HepG2 (cell line): ENCODE data around the gene SHFL. TPM values are rescaled to one million over a fixed set of nuclear protein-coding genes. Genes with fewer than 3 reads are reported as not detected.

Source experiments
- AHDC1 ChIP-seq: sonication (generic); formaldehyde crosslinking; IDR thresholded peaks from 2 replicates; pipeline ENCODE4 v1.5.1; 2020; ENCODE audit warnings: mild to moderate bottlenecking, missing genetic modification reagents, borderline replicate concordance
- CSRNP2 ChIP-seq: sonication (generic); formaldehyde crosslinking; conservative IDR thresholded peaks from 2 replicates; pipeline ENCODE4 v1.8.0; 2022; ENCODE audit warnings: low read depth, missing genetic modification reagents
- EP300 ChIP-seq, 3 experiments: sonication (generic) in 1 of 3; formaldehyde crosslinking in 1 of 3; IDR thresholded peaks; 2 replicates each; pipeline versions ENCODE4 v1.5.1 to v1.6.1; 2011 to 2020; ENCODE audit warnings: low read depth in 2 of 3, low read length in 2 of 3, borderline replicate concordance in 1 of 3, improper control_type of control experiment in 1 of 3, mild to moderate bottlenecking in 1 of 3, missing genetic modification reagents in 1 of 3, moderate library complexity in 1 of 3
- FOXP1 ChIP-seq, 2 experiments: fragments of 450-650 bp in 1 of 2; IDR thresholded peaks; 2 replicates each; pipeline ENCODE4 v1.6.1; 2017 to 2018; ENCODE audit warnings: antibody characterized with exemption in 1 of 2
- GATAD1 ChIP-seq: IDR thresholded peaks from 2 replicates; pipeline ENCODE4 v1.6.1; 2016; ENCODE audit warnings: missing genetic modification reagents, missing compliant biosample characterization
- KLF11 ChIP-seq: IDR thresholded peaks from 2 replicates; pipeline ENCODE4 v1.6.1; 2016; ENCODE audit warnings: missing compliant biosample characterization
- NFATC3 ChIP-seq: sonication (generic); formaldehyde crosslinking; IDR thresholded peaks from 2 replicates; pipeline ENCODE4 v1.5.1; 2020; ENCODE audit warnings: mild to moderate bottlenecking, missing genetic modification reagents
- NR2C2 ChIP-seq: sonication (generic); formaldehyde crosslinking; IDR thresholded peaks from 2 replicates; pipeline ENCODE4 v1.4.0; 2020; ENCODE audit warnings: missing genetic modification reagents, mild to moderate bottlenecking, moderate library complexity, borderline replicate concordance
- NR2F2 ChIP-seq: IDR thresholded peaks from 2 replicates; pipeline ENCODE4 v1.6.1; 2012; ENCODE audit warnings: low read depth, inconsistent platforms, borderline replicate concordance
- NR2F6 ChIP-seq, 2 experiments: IDR thresholded peaks; 2 replicates each; pipeline ENCODE4 v1.6.1; 2016; ENCODE audit warnings: antibody characterized with exemption in 1 of 2, mild to moderate bottlenecking in 1 of 2
- NRL ChIP-seq: sonication (generic); formaldehyde crosslinking; IDR thresholded peaks from 2 replicates; pipeline ENCODE4 v1.5.0; 2020; ENCODE audit warnings: missing genetic modification reagents, mild to moderate bottlenecking, moderate library complexity, borderline replicate concordance
- RCOR2 ChIP-seq: IDR thresholded peaks from 2 replicates; pipeline ENCODE4 v1.6.1; 2016; ENCODE audit warnings: missing biosample characterization, missing genetic modification reagents
- SMARCE1 ChIP-seq: fragments of 450-650 bp; IDR thresholded peaks from 2 replicates; pipeline ENCODE4 v1.6.1; 2017; ENCODE audit warnings: borderline replicate concordance
- TEAD3 ChIP-seq: optimal IDR thresholded peaks from 2 replicates; pipeline ENCODE3; 2016; ENCODE audit warnings: borderline replicate concordance
- TOE1 ChIP-seq: sonication (generic); formaldehyde crosslinking; IDR thresholded peaks from 2 replicates; pipeline ENCODE4 v1.4.0; 2020; ENCODE audit warnings: mild to moderate bottlenecking, missing genetic modification reagents
- ZBTB37 ChIP-seq: sonication (generic); formaldehyde crosslinking; IDR thresholded peaks from 2 replicates; pipeline ENCODE4 v1.4.0; 2020; ENCODE audit warnings: mild to moderate bottlenecking, missing genetic modification reagents
- ZNF335 ChIP-seq: sonication (generic); formaldehyde crosslinking; IDR thresholded peaks from 2 replicates; pipeline ENCODE4 v1.4.0; 2020; ENCODE audit warnings: missing genetic modification reagents
- ZNF781 ChIP-seq: sonication (generic); formaldehyde crosslinking; IDR thresholded peaks from 2 replicates; pipeline ENCODE4 v1.5.1; 2020; ENCODE audit warnings: borderline replicate concordance, mild to moderate bottlenecking, missing genetic modification reagents; ENCODE audit errors: not compliant biosample characterization
- polyA plus RNA-seq, 8 experiments: library from polyadenylated mRNA; depleted of rRNA in 3 of 8; stranded (reverse) in 7 of 8; unstranded in 1 of 8; fragments of >200 nt; fragmentation: Illumina TruSeq in 4 of 8; extraction: Trizol in 4 of 8; gene quantifications; 2 replicates each; pipeline versions ENCODE4 v1.2.1 to v1.2.3, GENCODE V29; 2011 to 2016; ENCODE audit warnings: low read depth in 4 of 8, missing spikeins in 1 of 8, mixed read lengths in 1 of 8; ENCODE audit not compliant: insufficient read depth in 1 of 8
- total RNA-seq, 5 experiments: library from RNA; depleted of rRNA; stranded (reverse); fragments of >200 nt; fragmentation: Illumina TruSeq; extraction: Trizol; gene quantifications; 2 replicates each; pipeline ENCODE4 v1.2.3, GENCODE V29; 2016; ENCODE audit warnings: low read depth in 1 of 5
- TF ChIP-seq, protein P1 (sequence below): sonication (generic); formaldehyde crosslinking; IDR thresholded peaks from 2 replicates; pipeline ENCODE4 v1.4.0; 2020; ENCODE audit warnings: missing genetic modification reagents
- TF ChIP-seq, protein P2 (sequence below): sonication (generic); formaldehyde crosslinking; IDR thresholded peaks from 2 replicates; pipeline ENCODE4 v1.5.0; 2020; ENCODE audit warnings: missing genetic modification reagents

Gene SHFL
- total and polyA plus RNA-seq, 2 of the 13 experiments (the other 11 are each of a cell fraction or from before 2014, with no cell fraction given) = 12.3 to 36.4 TPM

DNA sequence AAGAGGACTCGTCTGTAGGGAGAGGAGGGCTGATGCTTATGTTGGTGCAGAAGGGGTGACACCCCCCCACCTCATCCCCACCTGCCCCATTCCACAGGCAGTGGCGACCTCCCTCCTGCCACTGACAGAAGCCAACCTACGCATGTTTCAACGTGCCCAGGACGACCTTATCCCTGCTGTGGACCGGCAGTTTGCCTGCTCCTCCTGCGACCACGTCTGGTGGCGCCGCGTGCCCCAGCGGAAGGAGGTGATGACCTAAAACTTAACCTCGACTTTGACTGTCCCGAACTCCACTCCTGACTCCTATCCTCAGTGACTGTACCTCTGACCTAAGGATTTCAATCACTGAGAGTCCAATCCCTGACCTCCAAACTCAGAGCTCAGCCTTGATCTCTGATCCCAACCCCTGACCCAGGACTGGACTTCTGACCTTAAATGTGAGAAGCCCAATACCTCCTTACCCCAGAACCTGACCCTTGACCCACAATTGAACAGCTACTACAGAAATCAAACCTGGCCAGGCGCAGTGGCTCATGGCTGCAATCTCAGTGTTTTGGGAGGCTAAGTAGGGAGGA is 3.8 kb downstream of the SHFL start (continued):
- TF ChIP-seq ZBTB37 (CRISPR knock-in tag) (no peak), NFATC3 (CRISPR knock-in tag) (no peak), CSRNP2 (CRISPR knock-in tag) (no peak), NRL (no peak), TOE1 (no peak), NR2F2 (peak; percentile 73), NR2F6 (IDR thresholded peaks at IDR 0.05) (peak; percentile 78), NR2F6 (CRISPR knock-in tag; IDR thresholded peaks at IDR 0.05) (peak; percentile 76), FOXP1 (IDR thresholded peaks at IDR 0.05) (no peak), FOXP1 (CRISPR knock-in tag; IDR thresholded peaks at IDR 0.05) (no peak), GATAD1 (CRISPR knock-in tag) (no peak), RCOR2 (CRISPR knock-in tag) (no peak), NR2C2 (CRISPR knock-in tag) (peak; percentile 80), ZNF335 (no peak), KLF11 (CRISPR knock-in tag) (no peak), EP300 (IDR thresholded peaks at IDR 0.05; ENCODE audit: low read depth in 2 of 2, low read length in 2 of 2) (no peak), EP300 (CRISPR knock-in tag; IDR thresholded peaks at IDR 0.05; ENCODE audit: borderline replicate concordance) (no peak), TEAD3 (CRISPR knock-in tag) (peak; percentile 24), SMARCE1 (no peak), AHDC1 (no peak), ZNF781 (CRISPR knock-in tag) (no peak)
- TF ChIP-seq, protein P1, sequence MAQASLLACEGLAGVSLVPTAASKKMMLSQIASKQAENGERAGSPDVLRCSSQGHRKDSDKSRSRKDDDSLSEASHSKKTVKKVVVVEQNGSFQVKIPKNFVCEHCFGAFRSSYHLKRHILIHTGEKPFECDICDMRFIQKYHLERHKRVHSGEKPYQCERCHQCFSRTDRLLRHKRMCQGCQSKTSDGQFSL (CRISPR knock-in tag) = no peak
- TF ChIP-seq, protein P2, sequence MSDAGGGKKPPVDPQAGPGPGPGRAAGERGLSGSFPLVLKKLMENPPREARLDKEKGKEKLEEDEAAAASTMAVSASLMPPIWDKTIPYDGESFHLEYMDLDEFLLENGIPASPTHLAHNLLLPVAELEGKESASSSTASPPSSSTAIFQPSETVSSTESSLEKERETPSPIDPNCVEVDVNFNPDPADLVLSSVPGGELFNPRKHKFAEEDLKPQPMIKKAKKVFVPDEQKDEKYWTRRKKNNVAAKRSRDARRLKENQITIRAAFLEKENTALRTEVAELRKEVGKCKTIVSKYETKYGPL (CRISPR knock-in tag) = no peak
